Occipital lobe (tissue), 3 donors: ENCODE results near the gene ARHGEF12. TPM values are rescaled to one million over a fixed set of nuclear protein-coding genes. Genes with fewer than 3 reads are reported as not detected.
A peak's percentile ranks its signal among the peaks of the same experiment; 100 is the strongest.

Experiments
- DNase-seq: peaks from one replicate; lab custom pipeline; 2025; lab: John Stamatoyannopoulos, UW
- small RNA-seq: library from RNA; depleted of rRNA; stranded (forward); fragments of <200 nt; gene quantifications from one replicate; pipeline ENCODE3, GENCODE V24; 2014
- total RNA-seq: library from RNA; depleted of rRNA; stranded (reverse); fragments of >200 nt; gene quantifications from one replicate; pipeline ENCODE4 v1.2.3, GENCODE V29; 2014

Gene ARHGEF12
- total RNA-seq, 1 donor from 2014 or later = 235 TPM

DNA sequence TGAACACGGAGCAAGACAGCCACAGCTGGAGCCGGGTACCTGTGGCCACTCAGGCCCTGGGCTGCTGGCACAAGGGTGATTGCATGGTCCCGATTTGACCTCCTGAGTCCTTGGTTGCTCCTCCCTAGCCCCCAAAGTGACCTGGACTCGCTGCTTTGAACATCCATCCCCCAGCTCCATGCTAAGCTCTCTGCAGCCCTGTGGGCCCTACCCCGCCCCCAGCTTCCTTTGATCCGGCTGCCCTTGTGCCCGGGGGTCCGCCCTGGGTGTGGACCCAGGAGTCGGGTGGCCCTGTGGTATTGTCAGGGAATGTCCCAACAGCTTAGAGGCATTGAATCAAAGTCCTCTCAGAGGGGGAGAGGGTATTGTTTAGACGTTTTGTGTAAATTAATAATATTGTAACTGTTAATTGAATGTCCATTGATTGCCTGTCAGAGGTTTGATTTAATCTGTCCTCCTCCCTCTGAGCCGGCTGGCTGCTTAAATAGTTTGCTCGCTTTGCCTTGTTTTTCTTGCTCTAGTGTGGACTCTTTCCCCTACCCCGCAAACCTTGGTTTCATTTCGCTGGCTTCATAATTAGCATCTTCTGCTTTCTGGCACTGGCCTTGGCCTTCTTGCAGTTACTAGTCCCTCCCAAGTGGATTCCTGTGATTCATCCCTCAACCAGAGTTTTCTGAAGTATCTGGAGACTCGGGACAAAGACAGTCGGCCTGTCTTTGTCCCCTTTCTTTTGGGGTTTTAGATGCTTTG is 196.0 kb downstream of the ARHGEF12 start:
- DNase-seq = no peak

DNA sequence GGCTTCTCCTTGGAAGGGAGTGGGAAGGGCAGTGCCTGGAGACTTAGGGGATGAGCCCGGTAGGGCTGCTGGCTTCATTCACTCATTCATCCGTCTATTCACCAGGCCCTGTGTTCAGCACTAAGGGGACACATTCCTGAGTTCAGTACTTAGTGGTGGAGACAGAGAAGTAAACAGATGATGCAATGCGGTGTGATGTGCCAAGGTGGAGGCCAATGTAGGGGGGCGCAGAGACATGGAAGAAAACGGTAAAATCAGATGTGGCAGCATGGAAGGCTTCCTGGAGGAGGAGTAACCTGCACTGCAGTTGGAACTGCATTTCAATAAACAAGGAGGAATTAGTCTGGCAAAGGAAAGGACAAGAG is 196.6 kb downstream of the ARHGEF12 start:
- DNase-seq = no peak

DNA sequence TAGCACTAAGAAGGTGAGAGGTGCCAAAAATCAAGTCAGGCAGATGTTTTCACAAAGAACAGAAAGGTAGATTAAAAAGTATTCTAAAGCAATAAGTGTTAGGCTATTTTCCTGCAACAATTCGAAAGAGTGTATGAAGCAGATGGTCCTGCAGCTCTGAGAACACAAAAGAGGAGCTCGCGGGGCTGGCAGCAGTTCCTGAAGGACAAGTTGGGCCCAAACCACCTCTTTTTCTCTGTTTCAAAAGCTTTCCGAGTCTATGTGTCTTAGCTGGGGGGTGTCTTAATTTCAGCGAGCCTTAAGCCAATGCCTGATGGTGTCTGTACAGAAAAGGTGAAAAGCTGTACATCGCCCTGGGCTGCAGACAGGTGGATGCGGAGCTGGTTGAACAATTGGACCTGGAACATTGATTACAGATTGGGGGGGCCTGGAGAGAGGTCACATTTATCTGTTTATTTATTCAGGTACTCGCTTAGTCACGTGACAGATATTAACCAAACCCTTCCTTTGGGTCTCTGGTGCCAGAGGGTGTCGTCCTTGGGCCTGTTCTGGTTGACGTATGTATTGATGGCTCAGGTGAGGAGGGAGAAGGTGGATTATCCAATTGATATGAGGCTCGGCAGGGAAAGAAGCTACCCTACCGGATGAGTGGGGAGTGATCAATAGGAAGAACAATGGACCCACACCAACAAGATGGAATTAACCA is 200.0 kb downstream of the ARHGEF12 start:
- no peak for DNase-seq

DNA sequence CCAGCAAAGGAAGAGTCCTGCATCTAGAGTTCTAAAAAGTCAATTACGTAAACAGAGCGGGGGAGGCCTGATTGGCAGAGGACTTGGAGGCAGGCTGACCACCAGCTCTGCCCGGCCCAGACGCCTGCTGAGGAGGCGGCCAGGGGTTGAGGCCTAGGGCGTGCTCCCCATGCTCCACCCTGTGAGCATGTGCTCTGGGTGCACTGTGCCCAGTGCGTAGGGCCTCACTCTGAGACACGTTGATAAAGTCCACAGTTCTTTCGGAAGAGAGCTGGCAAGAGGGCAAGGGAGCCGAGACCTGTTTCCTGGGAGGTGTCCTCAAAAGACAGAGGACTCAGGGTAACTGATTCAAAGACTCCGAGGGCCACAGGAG is 200.6 kb downstream of the ARHGEF12 start:
- no peak for DNase-seq

DNA sequence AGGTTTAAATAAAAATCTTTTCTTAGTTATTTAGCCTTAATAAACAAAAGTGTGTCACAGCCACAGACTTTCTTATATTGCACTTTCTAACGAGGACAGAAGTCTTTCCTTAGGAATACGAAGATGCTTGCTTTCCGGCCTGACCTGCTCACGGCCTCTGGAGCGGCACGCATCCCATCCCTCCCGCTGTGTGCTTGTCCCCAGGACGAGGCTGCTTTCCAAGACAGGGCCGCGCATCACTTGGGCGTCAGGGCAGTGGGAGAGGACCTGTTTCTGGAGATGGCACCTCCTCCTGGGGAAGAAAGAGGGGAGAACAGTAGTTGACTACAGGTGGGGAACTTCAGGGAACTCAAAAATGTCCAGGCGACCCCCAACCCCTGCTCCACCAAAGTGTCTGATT is 201.8 kb downstream of the ARHGEF12 start:
- no peak for DNase-seq

DNA sequence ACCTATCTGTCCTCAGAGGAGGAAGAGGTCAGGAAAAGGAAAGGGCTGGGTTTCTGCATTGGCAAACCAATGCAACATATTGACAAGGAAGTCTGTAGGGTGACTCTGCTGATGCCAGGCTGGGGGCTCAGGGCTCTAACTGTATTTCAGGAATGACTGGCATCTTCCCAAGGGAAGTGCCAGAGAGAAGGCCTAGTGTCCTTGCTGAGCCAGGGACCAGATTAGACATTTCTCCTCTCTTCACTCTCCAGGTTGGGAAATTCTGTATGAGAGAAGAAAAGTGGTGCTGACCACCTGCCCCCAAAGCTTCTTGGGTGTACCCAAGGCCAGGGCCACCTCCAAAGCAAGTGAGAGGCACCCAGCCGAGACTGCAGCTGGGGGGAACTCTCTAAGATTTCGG is 202.5 kb downstream of the ARHGEF12 start:
- DNase-seq = no peak

Small RNA genes within 50 kb of the gene (small RNA-seq; reads per million reads assigned to genes)
- 3,346 reads per million, percentile 99 among the genes with 10 or more reads in this experiment for gene RF00100

Other genes with a start within 250 kb of the ARHGEF12 start
- 0.47 TPM for gene TRIM29, start 198.3 kb upstream of the ARHGEF12 start, total RNA-seq
- gene OAF, start 125.4 kb upstream of the ARHGEF12 start, total RNA-seq = 1.4 TPM
- gene POU2F3, start 96.3 kb upstream of the ARHGEF12 start, total RNA-seq = not detected
- gene TLCD5, start 11.1 kb upstream of the ARHGEF12 start, total RNA-seq = 22.9 TPM
- gene GRIK4, start 175.3 kb downstream of the ARHGEF12 start, total RNA-seq = 2.3 TPM